Stimulated activated CD8-positive, alpha-beta memory T cell treated with anti-CD3 and anti-CD28 coated beads, Interleukin-7, amount 100 ng/mL, for 24 hours (primary cell): ENCODE measurements around the gene GNG13.
"Not testable (repeated sequence)": the region's sequence is repeated elsewhere in the genome, so short reads cannot be mapped to it uniquely, and the experiment has no call there.

Source experiments
- DNase-seq: peaks from one replicate; pipeline ENCODE4 v3.0.0-alpha.2; 2020; ENCODE audit warnings: low read depth

GNG13 gene, protein sequence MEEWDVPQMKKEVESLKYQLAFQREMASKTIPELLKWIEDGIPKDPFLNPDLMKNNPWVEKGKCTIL

GRCh38 chr16:799948-800833 is at the start of gene GNG13:
TSS of gene GNG13 (minus strand) at chr16:800734. CDS start at chr16:799077, 1,657 bp downstream.
- no peak for DNase-seq

GRCh38 chr16:848510-849253 is 48.1 kb upstream of the GNG13 start:
- DNase-seq = no peak

DNA sequence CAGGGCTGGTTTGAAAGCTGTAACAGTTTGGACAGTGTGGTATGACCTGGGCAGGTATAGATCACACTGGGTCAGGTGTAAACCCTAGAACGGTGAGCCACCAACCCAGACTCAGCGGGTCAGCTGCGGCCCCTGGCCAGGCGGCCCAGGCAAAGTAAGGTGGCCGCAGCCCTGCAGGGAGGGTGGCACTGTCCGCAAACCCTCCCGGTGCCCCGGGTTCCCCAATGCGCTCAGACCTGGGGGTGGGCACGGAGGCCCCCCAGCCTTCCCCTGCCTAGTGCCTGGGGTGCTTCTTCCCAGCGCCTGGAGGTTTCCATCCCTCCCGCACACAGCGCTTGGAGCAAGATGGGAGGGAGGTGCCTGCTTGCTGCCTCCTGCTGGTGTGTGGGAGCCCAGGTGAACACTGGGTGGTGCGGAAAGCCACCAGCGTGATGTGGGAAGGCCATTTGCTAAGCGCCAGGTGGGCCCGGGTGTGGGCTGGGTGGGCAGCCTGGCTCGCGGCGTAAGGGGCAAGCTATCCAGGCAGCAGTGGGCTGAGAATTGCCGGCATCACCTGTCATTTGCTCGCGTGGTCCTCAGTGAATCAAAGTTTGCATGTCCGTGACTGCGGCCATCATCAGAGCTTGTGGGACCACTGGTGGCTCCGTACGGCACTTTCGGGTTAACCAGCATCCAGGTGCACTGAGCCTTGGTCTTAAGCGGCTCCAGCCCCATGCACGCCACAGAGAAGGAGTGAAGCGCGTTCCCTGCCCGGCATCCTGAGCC is 47.3 kb upstream of the GNG13 start:
- no peak for DNase-seq

GRCh38 chr16:847151-847550 is 46.6 kb upstream of the GNG13 start:
- no peak for DNase-seq

GRCh38 chr16:845351-845745 is 44.8 kb upstream of the GNG13 start:
- no peak for DNase-seq

DNA sequence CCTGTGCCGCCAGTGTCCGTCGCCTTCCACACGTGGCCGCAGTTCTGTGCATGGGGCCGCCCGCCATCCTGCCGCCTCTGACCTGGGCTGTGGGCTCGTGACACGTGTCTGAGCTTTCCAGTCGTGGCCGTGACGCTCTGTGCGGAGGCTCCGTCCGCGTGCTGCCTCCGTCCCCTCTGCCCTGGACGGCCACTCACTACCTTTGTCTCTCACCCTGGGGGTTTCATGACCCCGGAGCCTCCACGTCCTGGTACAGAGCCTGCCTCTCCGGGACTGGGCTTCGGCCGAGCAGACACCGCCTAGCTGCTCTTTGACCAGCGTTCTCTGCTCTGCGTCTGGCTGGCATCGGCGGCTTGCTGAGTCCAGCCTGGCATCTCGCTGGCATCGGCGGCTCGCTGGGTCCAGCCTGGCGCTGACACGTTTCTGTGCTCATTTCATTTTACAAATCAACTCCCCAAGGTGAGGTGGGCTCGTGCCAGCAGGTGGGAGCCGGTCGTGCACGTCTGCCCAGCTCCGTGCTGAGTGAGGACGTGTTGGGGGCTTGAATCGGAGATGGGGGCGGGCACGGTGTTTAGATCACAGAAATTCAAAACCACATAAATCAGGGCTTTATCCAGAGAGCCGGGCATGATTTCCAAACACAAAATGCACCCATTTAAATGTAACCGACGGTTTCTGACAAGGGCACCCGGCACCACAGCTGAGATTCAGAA is 44.3 kb upstream of the GNG13 start:
- DNase-seq = no peak

DNA sequence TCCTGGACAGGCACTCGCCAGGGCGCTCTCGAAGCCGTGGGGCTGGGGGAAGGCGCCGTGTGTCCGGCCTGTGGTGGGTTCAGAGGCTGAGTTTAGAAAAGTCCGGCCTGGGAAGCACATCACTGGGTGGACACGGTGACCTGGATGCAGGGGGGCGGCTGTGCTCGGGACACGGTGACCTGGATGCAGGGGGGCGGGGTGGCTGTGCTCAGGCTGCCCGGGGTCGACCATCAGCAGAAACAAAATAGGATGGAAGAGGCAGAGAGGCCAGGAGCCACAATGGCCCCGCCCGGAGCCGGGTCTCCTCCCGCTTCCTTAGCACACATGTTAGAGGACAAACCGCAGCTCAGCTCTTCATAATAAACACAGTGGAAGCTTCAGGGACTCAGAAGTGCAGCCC is 43.2 kb upstream of the GNG13 start:
- DNase-seq = no peak

DNA sequence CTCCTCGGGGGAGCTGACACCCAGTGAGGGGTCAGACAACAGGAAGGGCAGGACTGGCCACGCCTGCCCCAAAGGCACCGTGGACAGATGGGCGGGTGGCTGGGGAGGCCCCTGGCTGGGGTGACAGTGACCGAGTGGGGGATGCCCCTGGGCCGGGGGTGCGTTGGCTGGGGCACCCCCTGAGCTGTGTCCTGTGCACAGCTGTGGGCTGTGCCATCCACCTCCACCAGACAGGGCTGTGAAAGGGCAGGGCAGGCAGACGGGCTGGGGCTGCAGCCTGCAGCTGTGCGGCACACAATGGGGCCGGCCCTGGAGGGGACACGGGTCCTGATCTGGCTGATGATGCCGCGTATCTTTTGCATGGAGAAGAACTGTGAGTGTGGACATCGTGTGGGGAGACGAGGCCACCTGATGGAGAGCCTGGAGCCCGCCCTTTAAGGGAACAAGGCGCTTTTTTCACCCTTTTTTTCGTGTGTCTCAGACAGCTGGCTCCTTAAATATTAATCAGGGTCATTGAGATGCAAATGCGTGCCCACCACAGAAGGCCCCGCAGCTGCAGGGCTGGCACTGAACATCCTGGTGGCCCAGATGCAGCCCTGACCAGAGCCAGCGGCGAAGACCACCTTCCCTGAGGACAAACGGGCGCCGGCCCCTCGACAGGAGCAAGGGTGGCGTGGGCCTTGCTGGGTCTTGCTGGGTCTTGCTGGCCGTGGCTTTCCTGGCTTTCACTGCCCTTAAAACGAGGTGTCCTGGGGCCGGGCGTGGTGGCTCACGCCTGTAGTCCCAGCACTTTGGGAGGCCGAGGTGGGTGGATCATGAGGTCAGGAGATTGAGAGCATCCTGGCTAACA is 42.4 kb upstream of the GNG13 start:
- DNase-seq = no peak

DNA sequence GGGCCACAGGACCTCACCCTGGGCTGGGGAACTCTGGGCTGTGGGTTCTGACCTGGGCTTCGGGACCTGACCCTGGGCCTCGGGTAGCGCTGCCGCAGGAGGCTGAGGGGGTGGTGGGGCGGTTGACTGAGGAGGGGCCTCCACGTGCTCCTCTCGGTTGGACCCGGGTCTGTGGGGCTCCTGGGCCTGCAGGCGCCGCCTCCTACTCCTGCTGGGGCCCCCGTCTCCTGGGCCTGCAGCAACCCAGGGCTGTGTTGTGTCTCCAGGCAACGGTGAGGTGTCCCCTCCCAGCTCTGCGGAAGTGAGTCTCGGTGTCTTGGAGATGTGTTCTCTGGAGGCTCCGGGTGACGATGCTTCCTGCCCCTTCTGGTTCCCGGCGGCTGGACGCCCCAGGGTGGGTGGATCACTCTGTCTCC is 41.5 kb upstream of the GNG13 start:
- no peak for DNase-seq

DNA sequence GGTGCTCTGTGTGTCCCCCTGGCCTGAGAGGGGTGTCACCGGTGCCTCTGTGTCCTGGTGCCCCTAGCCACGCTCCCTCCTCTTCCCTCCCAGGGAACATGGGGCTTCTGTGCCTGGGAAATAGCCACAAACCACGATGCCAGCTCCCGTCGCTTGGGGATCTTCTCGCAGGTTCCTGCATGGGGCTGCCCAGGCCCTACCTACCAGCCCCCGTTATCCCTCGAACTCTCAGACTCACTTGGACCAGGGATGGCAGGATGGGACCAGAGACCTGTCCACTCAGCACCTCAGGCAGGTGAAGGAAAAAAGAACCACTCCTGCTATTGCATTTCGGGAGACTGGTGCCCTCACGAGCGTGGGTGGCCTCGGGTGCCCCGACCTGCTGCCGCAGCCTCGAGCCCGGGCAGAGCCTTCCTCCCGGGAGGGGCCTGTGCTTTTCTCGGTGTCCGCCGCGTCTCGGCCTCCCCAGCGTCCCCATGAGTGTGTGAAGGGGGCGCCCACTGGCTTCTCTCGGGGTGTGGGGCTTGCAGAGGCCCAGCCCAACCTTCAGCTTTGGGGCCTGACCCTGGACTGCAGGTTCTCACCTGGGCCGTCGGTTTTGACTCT is 41.0 kb upstream of the GNG13 start:
- DNase-seq = no peak

DNA sequence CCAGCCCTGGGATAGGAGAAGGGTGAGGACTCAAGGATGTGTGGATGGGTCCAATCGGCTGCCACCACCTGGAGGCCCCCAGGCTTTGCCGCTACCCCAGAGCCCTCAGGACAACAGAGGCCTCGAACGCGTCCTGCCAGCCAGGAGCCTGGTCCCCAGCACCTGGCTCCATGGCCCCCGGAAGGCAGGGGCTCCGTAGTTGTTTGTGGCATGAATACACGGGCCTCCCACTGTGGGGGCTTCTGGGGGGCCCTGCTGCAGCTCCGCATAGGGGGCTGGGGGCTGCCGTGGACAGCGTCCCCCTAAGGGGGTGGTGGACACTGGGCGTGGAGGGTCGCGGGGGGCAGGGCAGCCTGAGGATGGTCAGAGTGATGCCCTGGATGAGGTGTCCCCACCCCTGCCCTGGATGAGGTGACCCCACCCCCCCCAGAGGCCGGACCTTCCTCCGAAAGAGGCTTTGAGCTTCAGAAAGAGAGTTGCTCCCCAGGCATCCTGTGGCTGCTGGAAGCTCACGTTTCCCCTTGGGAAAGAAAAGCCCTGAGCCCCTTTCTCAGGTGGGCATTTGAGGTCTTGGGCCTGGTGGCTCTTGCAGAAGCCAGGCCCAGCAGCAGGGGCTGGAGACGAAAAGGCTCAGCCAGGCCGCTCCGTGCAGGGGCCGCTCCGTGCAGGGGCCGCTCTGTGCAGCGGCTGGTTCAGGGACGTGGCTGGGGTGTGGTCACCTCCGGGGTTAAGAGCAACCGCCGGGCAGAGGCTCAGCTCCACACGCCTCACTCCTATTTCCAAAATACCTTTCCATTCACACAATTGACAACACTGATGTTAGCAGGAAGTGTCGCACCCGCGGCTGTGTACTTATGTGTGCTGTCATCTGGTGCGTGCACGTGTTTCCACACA is 40.3 kb upstream of the GNG13 start:
- no peak for DNase-seq

DNA sequence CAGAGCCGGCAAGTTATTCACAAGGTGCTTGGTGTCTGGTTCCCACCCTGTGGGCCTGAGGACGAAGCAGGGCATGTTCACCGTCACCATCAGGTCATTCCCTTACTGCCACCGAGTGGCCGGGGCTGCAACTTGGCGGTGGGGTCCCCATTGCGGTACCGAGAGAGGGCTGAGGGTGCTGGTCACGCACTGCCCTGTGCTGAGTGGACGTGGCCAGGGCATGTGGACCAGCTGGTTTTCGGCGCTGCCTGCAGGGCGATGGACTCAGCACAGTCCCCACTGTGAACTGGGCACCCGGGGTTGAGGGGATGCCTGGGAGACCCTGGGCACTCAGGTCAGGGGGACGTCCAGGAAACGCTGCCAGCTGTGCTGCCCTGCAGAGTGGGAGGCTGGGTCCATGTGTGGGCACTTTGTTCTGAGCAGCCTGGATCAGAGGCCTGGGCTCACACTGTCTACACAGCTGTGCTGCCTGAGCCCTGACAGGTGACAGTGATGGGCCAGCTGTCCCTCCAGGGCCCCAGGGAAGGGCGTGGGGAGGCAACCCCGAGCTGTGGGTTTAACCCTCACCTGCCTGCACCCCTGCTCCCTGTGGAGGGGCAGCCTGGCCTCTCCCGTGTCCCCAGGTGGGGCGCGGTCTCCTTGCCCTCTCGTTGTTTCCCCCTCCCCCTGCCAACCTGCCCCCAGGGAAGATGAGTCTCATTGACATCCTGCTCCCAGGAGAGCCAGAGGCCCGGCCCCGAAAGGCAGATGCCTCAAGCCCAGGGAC is 39.3 kb upstream of the GNG13 start:
- DNase-seq = no peak

DNA sequence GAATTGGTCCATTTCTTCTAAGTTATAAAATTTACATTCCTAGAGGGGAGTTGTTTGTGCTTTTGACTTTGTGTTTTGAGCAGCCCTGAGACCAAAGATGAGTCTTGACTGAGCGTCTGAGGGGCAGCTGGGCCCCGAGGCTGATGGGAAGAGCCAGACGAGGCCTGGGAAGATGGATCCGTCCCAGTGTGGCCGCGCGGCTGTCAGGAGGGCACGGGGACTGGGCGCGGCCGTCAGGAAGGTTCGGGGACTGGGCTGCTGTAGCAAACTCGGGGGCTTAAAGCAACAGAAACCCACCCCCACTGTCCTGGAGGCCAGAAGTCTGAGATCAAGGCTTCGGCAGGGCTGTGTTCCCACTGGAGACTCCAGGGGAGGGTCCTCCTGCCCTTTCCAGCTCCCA is 38.2 kb upstream of the GNG13 start:
- DNase-seq = no peak

GRCh38 chr16:836822-837221 is 36.3 kb upstream of the GNG13 start:
- DNase-seq = not testable (repeated sequence)

- DNase-seq = no peak
Measured at GRCh38 chr16:836221-836620, 35.7 kb upstream of the GNG13 start.

DNA sequence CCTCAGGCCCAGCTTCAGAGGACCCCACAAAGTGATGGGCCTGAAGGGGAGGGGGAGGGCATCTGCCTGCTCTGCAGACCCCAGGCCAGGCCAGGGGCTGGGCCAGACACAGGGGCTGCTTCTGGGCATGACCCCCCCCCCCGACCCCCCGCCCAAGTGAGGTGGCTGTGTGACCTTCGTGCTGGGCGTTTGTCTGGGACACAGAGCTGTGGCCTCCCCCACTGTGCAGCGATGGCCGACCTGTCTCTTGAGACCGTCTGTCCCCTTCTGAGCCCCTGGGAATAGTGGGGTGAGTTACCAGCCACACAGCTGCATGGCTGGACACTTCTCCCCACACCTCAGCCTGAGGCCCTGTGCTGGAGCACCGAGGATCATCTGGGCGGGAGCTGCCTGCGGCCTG is 34.8 kb upstream of the GNG13 start:
- DNase-seq = no peak

DNA sequence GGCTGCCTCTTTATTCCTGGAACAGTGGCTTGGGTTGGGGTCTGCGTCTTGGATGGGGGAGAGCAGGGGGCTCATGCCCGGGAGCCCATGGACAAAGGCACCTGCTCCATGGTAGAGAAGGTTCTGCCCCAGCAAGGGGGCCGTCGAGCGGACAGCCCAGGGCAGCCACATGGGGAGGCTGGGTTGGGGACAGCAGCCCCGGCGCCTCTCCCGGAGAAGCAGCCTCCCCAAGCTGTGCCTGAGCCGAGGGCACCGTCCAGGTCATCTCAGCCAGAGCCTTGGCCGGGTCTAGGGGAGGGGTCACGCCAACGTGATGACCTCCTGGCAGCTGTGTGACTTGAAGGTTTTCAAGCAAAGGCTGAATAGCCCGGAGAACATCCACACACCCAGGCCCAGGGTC is 32.9 kb upstream of the GNG13 start:
- DNase-seq = no peak

DNA sequence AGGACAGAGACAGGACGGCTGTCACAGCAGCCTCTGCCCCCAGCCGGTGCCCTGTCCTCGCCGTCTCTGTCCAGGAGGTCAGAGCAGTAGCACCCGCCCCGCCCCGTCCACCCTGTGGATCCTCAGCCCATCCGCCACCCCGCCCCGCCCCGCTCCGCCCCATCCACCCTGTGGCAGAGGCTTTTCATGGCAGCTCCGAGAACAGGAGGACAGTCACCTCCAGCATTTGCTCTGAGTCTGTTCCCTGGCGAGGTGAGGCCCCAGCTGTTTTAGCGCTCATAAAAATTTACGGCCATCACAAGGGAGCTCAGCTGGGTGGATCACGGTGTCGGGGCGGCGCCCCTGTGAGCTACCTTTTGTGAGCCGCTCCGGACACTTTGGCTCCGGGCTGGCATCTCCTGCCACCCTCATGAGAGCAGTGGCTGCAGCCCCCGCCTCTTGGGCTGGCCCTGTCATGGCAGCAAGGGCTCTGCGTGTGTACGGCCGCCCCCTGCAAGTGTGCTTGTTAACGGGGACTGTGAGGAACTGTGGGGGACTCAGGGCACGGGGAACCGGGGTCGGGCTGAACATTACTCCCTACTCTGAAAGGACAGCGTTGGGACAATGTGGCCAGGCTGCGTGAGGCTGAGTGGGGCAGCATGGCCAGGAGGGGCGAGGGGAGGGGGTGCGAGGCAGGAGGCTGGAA is 32.3 kb upstream of the GNG13 start:
- no peak for DNase-seq
